K562 treated with DMSO at 1 percent for 48 hours (cell line): ENCODE results near the gene AP2B1. TPM values are rescaled to one million over a fixed set of nuclear protein-coding genes. Genes with fewer than 3 reads are reported as not detected.

Experiments used
- total RNA-seq: library from RNA; unstranded; fragments of 300-600 nt; gene quantifications from 2 replicates; pipeline ENCODE4 v1.2.3, GENCODE V29; 2022; ENCODE audit warnings: low replicate concordance; ENCODE audit errors: extremely low read depth

Gene AP2B1
- total RNA-seq, result 113 TPM in 1 of 2 replicates, not detected in the other

GRCh38 chr17:35587074-35587961 is at the start of gene AP2B1:
AP2B1 (plus strand) TSS chr17:35587322; CDS start chr17:35594031, 6,709 bp downstream.

GRCh38 chr17:35537601-35538141 is 49.5 kb upstream of the AP2B1 start, which contains the start of gene SLFN12L:
SLFN12L (minus strand) TSS chr17:35537678; CDS start chr17:35522364, 15,314 bp downstream.

GRCh38 chr17:35560703-35561102 is 26.4 kb upstream of the AP2B1 start, which contains the start of gene SLFN14:
SLFN14 (minus strand) TSS chr17:35560819; CDS start chr17:35558062, 2,757 bp downstream.

GRCh38 chr17:35578197-35578928 is 8.8 kb upstream of the AP2B1 start, which contains the start of gene PEX12:
PEX12 (minus strand) TSS chr17:35578571; CDS start chr17:35578021, 550 bp downstream.

GRCh38 chr17:35731239-35731916 is 144.3 kb downstream of the AP2B1 start, which contains the start of gene RASL10B:
RASL10B (plus strand) TSS chr17:35731639; CDS start chr17:35735185, 3,546 bp downstream.

GRCh38 chr17:35752945-35753764 is 166.0 kb downstream of the AP2B1 start, which contains the start of gene GAS2L2:
GAS2L2 (minus strand) TSS chr17:35753239; CDS start chr17:35752850, 389 bp downstream.

GRCh38 chr17:35760587-35760986 is 173.5 kb downstream of the AP2B1 start, which contains the start of gene C17orf50:
C17orf50 (plus strand) TSS chr17:35760887; CDS start chr17:35760942, 55 bp downstream.

Other genes with a start within 250 kb of the AP2B1 start
- gene SLFN11, start 213.7 kb upstream of the AP2B1 start, total RNA-seq, result not detected in 2 replicates
- not detected in 2 replicates for gene SLFN12, start 154.8 kb upstream of the AP2B1 start, total RNA-seq
- not detected in 2 replicates for gene SLFN13, start 138.6 kb upstream of the AP2B1 start, total RNA-seq
- not detected in 2 replicates for gene SLFN12L, start 49.6 kb upstream of the AP2B1 start, total RNA-seq
- gene SLFN14, start 26.5 kb upstream of the AP2B1 start, total RNA-seq, result not detected in 2 replicates
- gene PEX12, start 8.8 kb upstream of the AP2B1 start, total RNA-seq, result not detected in 2 replicates
- not detected in 2 replicates for gene RASL10B, start 144.3 kb downstream of the AP2B1 start, total RNA-seq
- gene GAS2L2, start 165.9 kb downstream of the AP2B1 start, total RNA-seq, result not detected in 2 replicates
- not detected in 2 replicates for gene C17orf50, start 173.6 kb downstream of the AP2B1 start, total RNA-seq
- gene MMP28, start 208.3 kb downstream of the AP2B1 start, total RNA-seq, result not detected in 2 replicates
- not detected in 2 replicates for gene TAF15, start 222.2 kb downstream of the AP2B1 start, total RNA-seq